Measurements from ENCODE around the gene HEXD.
A peak's percentile ranks its signal among the peaks of the same experiment; 100 is the strongest.
"Not testable (repeated sequence)": the region's sequence is repeated elsewhere in the genome, so short reads cannot be mapped to it uniquely, and the experiment has no call there.

HEXD gene

GRCh38 chr17:82418001-82418986, at the start of gene HEXD, which contains the start of gene OGFOD3:
Gene HEXD (plus strand): TSS chr17:82418347. CDS start chr17:82419800, 1,453 bp downstream.
Gene OGFOD3 (minus strand): TSS chr17:82418586. CDS start chr17:82418485, 101 bp downstream.
- peak; percentile 97 for DNase-seq (ENCODE audit: low spot score)

GRCh38 chr17:82369211-82369610, 48.9 kb upstream of the HEXD start:
- DNase-seq (ENCODE audit: low spot score): no peak

GRCh38 chr17:82370471-82371332, 47.4 kb upstream of the HEXD start:
- DNase-seq (ENCODE audit: low spot score): no peak

GRCh38 chr17:82371333-82372248, 46.6 kb upstream of the HEXD start, which contains the start of gene UTS2R:
Gene UTS2R (plus strand): TSS chr17:82371765. CDS start chr17:82374325, 2,560 bp downstream.
- no peak for DNase-seq (ENCODE audit: low spot score)

GRCh38 chr17:82372249-82373071, 45.7 kb upstream of the HEXD start:
- no peak for DNase-seq (ENCODE audit: low spot score)

- DNase-seq (ENCODE audit: low spot score): not testable (repeated sequence)
Observed at GRCh38 chr17:82373072-82373452, 45.1 kb upstream of the HEXD start.

- no peak for DNase-seq (ENCODE audit: low spot score)
Observed at GRCh38 chr17:82373731-82374625, 44.2 kb upstream of the HEXD start.

- no peak for DNase-seq (ENCODE audit: low spot score)
Observed at GRCh38 chr17:82374626-82375331, 43.4 kb upstream of the HEXD start.

GRCh38 chr17:82375359-82376041, 42.6 kb upstream of the HEXD start:
- no peak for DNase-seq (ENCODE audit: low spot score)

GRCh38 chr17:82376042-82376730, 42.0 kb upstream of the HEXD start:
- no peak for DNase-seq (ENCODE audit: low spot score)

GRCh38 chr17:82377294-82377693, 40.9 kb upstream of the HEXD start:
- not testable (repeated sequence) for DNase-seq (ENCODE audit: low spot score)

- DNase-seq (ENCODE audit: low spot score): no peak
Observed at GRCh38 chr17:82377924-82378740, 40.0 kb upstream of the HEXD start.

GRCh38 chr17:82378741-82379021, 39.5 kb upstream of the HEXD start:
- no peak for DNase-seq (ENCODE audit: low spot score)

- DNase-seq (ENCODE audit: low spot score): no peak
Observed at GRCh38 chr17:82380860-82381702, 37.1 kb upstream of the HEXD start.

GRCh38 chr17:82381703-82382009, 36.5 kb upstream of the HEXD start:
- not testable (repeated sequence) for DNase-seq (ENCODE audit: low spot score)

Measured in ecto neural progenitor cell (in vitro differentiated cells).